GM21423 (cell line): ENCODE data around the gene LRRK2.
"Not testable (repeated sequence)": the region's sequence is repeated elsewhere in the genome, so short reads cannot be mapped to it uniquely, and the experiment has no call there.

Experiments
- ATAC-seq: cut with Tn5 transposase; IDR thresholded peaks from one replicate; pipeline ENCODE4 v1.9.1; 2021; ENCODE audit warnings: mild to moderate bottlenecking, moderate library complexity; ENCODE audit not compliant: unreplicated experiment

The LRRK2 gene

GRCh38 chr12:40211186-40211585, 13.6 kb upstream of the LRRK2 start:
- ATAC-seq = not testable (repeated sequence)

GRCh38 chr12:40212566-40212965, 12.2 kb upstream of the LRRK2 start:
- ATAC-seq = no peak

- no peak for ATAC-seq
These were observed 8.8 kb upstream of the LRRK2 start for GRCh38 chr12:40215982-40216381.

GRCh38 chr12:40216516-40217288, 8.1 kb upstream of the LRRK2 start:
- no peak for ATAC-seq

- ATAC-seq = no peak
These were observed 5.0 kb upstream of the LRRK2 start for GRCh38 chr12:40219760-40220159.

- ATAC-seq = no peak
These were observed 2.5 kb upstream of the LRRK2 start for GRCh38 chr12:40222247-40222646.

GRCh38 chr12:40223646-40224045, 1.2 kb upstream of the LRRK2 start:
- ATAC-seq = no peak

- ATAC-seq = no peak
These were observed 663 bp downstream of the LRRK2 start for GRCh38 chr12:40225337-40225983.

- peak; percentile 59 for ATAC-seq
These were observed 1.3 kb downstream of the LRRK2 start for GRCh38 chr12:40225984-40226602.

GRCh38 chr12:40226705-40227104, 1.9 kb downstream of the LRRK2 start:
- peak; percentile 23 for ATAC-seq

GRCh38 chr12:40227447-40227846, 2.6 kb downstream of the LRRK2 start:
- ATAC-seq = no peak

- ATAC-seq = no peak
These were observed 3.9 kb downstream of the LRRK2 start for GRCh38 chr12:40228727-40229126.

- ATAC-seq = no peak
These were observed 5.2 kb downstream of the LRRK2 start for GRCh38 chr12:40229690-40230651.

- ATAC-seq = peak; percentile 55
These were observed 7.8 kb downstream of the LRRK2 start for GRCh38 chr12:40232602-40233001.

GRCh38 chr12:40233741-40234367, 9.1 kb downstream of the LRRK2 start:
- no peak for ATAC-seq

- no peak for ATAC-seq
These were observed 11.6 kb downstream of the LRRK2 start for GRCh38 chr12:40236357-40236850.

- no peak for ATAC-seq
These were observed 13.6 kb downstream of the LRRK2 start for GRCh38 chr12:40238266-40238902.

GRCh38 chr12:40238979-40239378, 14.2 kb downstream of the LRRK2 start:
- ATAC-seq = no peak

GRCh38 chr12:40240779-40241178, 16.0 kb downstream of the LRRK2 start:
- no peak for ATAC-seq

GRCh38 chr12:40241741-40242140, 16.9 kb downstream of the LRRK2 start:
- ATAC-seq = no peak
